Activated naive CD4-positive, alpha-beta T cell (primary cell): Measurements from ENCODE around the gene TMEM40.
A peak's percentile ranks its signal among the peaks of the same experiment; 100 is the strongest.
"Not testable (repeated sequence)": the region's sequence is repeated elsewhere in the genome, so short reads cannot be mapped to it uniquely, and the experiment has no call there.

ENCODE experiments used
- DNase-seq, 4 experiments: peaks; one replicate each; lab custom pipeline; 2025; lab: John Stamatoyannopoulos, UW

Gene TMEM40

GRCh38 chr3:12716605-12717151 is 42.4 kb downstream of the TMEM40 start:
- no peak for DNase-seq

DNA sequence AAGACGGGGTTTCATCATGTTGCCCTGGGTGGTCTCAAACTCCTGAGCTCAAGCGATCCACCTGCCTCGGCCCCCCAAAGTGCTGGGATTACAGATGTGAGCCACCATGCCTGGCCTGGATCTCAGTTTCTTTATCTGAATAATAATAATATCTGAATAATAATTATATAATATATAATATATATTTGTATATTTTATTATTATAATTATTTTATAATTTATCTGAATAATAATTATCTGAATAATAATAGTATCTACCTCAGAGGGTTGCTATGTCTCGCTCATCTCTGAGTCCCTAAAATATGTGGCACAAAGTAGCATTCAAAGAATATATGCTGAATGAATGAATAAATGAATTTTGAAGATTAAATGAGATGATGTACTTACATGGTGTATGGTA is 44.8 kb downstream of the TMEM40 start:
- no peak for DNase-seq

GRCh38 chr3:12710062-12710461 is 49.0 kb downstream of the TMEM40 start:
- no peak for DNase-seq

GRCh38 chr3:12709334-12709733 is 49.7 kb downstream of the TMEM40 start:
- no peak for DNase-seq

DNA sequence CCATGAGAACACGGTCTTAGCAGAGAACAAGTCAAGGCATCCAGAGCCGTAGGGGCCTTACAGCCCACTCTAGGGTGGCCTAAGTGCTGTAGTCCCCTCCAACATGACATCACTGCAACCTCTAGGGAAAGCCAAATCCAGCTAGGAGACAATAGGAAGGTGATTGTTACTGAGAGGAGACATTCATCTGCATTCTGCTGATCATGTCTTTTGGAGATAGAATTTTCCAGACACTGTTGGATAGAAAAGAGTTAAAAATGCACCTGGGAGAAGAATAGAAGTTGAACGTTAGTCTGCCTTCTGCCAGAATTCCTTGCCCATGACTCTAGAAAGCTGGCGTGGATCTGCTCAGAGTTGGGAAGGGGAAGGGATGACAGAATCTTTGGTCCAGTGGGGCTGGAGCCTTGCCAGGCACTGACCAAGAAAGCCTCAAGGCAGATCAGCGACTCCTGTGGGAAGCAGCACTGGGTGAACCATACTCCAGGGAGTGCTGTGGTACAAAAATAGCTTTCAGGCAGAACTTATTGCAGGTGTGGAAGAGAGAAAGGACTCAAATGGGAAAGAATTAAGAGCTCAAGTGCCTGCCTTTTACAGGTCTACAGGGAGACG is 50.4 kb downstream of the TMEM40 start:
- DNase-seq = no peak

DNA sequence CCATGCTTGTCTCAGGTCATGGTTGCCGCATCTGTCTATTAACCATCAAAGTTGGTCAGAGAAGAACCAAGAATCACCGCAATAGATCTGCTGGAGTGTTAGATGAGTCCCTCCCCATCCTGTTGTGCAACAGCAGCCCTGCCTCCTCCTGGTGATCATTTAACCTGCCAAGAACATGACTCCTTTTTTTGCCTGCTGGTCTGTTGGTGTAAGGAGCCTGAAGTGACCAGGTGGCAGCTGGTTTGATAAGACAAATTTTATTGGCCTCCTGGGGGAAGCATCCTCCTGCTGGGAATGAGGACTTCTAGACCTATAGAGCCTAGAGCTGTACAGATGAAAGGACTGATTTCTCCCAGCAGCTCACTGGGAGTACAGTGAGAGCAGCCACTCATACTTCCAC is 51.6 kb downstream of the TMEM40 start:
- no peak for DNase-seq

DNA sequence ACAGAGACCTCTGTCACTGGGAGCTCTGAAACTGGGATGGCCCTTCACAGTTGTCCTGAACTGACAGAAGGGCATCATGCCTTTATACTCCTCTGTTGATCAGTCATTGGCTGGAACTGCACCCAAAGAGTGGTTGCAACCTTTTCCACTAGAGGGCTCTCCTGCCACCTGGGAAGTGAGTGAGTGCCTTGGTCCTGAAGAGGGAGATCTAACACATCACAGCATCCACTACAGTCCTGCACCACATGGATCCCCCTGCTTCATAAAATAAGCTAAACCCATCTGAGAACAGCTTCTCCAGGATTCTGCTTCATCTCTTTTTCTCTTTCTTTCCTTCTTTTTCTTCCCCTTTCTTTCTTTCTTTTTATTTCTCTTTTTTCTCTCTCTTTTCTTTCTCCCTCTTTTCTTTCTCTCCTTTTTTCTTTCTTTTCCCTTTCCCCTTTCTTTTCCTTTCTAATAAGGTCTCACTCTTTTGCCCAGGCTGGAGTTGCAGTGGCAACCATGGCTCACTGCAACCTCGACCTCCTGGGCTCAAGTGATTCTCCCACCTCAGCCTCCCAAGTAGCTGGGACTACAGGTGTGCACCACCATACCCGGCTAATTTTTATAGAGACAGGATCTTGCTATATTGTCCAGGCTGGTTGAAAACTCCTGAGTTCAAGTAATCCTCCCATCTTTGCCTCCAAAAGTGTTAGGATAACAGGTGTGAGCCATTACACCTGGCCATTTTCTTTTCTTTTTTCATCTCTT is 52.4 kb downstream of the TMEM40 start:
- peak in 2 of 4 experiments; percentile 3 for DNase-seq

DNA sequence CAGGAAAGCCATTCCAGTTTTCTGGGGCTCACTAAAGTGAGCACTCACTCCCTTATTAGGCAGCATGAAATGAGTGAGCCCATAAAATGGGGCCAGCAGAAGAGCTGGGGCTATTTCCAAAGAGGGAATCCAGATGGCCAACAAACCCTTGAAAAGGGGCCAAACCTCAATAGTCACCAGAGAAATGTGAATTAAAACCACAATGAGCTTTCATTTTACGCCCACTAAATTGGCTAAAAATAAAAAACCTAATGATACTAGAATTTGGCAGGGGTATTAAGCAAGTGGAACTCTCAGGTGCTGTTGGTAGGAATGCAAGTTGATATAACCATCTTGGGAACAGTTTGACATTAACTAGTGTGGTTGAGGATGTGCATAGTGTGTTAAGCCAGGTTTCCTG is 53.1 kb downstream of the TMEM40 start:
- no peak for DNase-seq

DNA sequence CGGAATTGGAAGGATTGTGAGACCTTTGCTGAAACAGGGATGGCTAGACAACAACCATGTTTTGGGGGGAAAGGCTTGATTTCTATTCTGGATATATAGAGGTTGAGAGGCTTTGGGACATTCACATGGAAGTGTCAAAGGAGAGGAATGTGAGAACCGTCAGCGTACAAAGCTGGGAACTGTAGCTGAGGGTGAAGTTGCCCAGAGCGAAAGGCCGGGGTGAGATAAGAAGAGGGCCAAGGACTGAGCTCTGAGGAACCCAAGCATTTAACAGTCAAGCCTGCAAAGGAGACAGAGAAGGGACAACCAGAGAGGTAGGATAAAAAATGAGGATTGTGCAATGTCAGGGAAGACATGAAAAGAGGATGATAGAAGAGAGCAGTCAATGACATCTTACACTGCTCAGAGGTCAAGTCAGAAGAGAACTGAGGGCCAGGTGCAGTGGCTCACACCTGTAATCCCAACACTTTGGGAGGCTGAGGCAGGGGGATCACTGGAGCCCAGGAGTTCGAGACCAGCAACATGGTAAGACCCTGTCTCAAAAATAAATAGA is 53.6 kb downstream of the TMEM40 start:
- no peak for DNase-seq

DNA sequence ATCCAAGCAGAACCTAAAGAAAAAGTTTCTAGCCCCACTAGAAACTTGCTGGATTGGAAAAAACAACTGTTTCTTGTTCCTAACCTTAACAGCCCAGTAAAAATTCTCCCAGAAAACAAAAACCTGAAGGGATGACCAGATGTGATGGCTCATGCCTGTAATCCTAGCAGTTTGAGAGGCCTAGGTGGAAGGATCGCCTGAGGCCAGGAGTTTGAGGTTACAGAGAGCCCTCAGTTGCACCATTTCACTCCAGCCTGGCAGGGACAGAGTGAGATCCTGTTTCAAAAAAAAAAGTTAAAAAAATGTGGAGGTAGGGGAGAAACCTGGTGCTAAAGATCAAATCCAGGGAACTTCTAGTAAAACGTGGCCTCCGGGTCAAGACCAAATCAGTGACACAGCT is 56.6 kb downstream of the TMEM40 start:
- DNase-seq = no peak

DNA sequence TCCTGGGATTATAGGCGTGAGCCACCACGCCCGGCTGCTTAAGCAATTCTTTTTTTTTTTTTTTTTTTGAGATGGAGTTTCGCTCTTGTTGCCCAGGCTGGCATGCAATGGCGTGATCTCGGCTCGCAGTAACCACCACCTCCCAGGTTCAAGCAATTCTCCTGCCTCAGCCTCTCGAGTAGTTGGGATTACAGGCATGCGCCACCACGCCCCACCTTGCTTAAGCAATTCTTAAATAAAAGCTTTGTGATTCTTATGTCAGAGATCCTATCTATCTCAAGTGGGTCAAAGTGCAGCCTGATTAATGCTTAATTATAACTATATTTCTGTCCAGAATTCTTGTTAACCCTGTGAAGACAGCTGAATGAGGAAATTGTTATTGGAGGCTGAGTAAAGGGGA is 57.5 kb downstream of the TMEM40 start:
- not testable (repeated sequence) for DNase-seq

DNA sequence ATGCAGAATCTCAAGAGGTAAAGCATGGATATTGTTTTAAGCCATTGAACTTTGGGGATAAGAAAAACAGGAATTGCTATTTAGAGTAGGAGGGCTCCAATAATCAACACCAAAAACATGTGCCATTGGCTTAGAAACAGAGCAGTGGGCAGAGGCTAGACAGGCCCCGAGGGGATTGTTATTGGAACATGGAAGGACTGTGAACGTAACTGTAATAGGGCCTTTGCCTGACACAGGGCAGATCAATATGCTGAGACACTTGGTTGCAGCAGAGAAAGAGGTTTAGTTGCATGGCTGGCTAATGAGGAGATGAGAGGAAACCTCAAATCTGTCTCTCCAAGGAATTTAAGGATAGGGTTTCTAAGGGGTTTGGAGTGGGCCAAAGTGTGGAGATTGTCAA is 58.3 kb downstream of the TMEM40 start:
- no peak for DNase-seq

GRCh38 chr3:12695916-12696315 is 63.1 kb downstream of the TMEM40 start:
- no peak for DNase-seq

DNA sequence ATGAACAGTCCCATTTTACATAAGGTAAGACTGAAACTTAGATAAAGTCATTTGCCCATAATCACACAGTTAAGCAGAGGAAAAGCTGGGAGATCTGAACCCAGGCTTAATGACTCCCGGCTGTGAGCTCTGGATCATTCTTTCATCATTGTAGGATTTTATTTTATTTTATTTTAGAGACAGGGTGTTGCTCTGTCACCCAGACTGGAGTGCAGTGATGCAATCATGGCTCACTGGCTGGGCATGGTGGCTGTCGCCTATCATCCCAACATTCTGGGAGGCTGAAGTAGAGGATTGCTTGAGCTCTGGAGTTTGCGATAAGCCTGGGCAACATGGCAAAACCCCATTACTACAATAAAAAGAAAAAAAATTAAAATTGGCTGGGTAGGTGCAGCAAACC is 63.9 kb downstream of the TMEM40 start:
- DNase-seq = no peak

DNA sequence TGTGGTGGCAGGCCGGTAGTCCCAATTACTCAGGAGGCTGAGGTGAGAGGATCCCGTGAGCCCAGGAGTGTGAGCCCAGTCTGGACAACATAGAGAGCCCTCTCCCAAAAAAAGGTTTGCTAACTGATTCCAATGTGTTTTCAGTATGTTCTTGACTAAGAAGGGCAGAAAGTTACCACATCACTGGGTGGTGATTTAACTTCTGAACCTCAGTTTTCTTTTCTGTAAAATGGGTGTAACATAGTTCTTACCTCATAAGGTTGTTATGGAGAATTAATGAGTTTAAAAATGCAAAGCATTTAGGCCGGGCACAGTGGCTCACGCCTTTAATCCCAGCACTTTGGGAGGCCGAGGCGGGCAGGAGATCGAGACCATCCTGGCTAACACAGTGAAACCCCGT is 66.6 kb downstream of the TMEM40 start:
- no peak for DNase-seq

DNA sequence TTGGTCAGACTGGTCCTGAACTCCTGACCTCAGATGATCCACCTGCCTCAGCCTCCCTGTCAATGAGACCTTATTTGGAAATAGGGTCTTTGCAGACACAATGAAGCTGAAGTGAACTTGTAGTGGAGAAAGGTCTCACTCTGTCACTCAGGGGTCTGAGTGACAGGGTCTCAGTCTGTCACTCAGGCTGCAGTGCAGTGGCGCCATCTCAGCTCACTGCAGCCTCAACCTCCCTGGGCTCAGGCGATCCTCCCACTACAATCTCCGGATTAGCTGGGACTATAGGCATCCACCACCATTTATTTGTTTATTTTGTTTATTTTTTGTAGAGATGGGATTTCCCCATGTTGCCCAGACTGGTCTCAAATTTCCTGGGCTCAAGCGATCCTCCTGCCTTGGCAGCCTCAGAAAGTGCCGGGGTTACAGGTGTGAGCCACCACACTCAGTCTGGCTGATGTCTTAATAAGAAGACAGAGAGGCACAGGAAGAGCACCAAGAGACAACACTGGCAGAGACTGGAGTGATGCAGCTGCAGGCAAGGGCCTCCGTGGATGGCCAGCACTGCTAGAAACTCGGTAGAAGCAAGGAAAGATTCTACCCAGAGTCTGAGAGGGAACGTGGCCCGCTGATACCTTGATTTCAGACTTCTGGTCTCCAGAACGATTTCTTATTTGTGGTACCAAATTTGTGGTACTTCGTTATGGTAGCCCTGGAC is 68.9 kb downstream of the TMEM40 start:
- no peak for DNase-seq

- no peak for DNase-seq
Observed at GRCh38 chr3:12687948-12688347, 71.1 kb downstream of the TMEM40 start.

DNA sequence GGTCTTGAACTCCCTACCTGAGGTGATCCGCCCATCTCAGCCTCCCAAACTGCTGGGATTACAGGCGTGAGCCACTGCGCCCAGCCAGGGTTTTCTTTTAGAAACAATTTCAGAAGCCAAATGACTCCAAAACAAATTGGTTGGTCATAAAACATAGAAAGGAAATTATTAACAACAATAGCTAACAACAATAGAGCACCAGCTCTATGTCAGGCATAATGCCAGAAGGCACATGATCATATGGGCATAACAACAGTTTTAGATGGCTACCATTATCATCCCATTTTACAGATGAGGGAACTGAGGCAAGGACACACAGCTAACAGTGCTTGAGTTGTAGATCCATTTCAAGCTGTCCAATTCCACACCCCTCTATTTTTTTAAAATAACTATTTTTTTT is 73.0 kb downstream of the TMEM40 start:
- no peak for DNase-seq
